GM12878 (cell line): ENCODE measurements around the gene HOXB6. TPM values are rescaled to one million over a fixed set of nuclear protein-coding genes. Genes with fewer than 3 reads are reported as not detected.

ENCODE experiments used
- ATAC-seq: fragments of 200-7000 bp; cut with Tn5 transposase; 3 replicates; pipeline ENCODE4 v1.9.1; 2020; ENCODE audit warnings: mild to moderate bottlenecking, moderate library complexity
- BruUV-seq: library from RNA; stranded (reverse); fragments of 400-500 nt; replicated peaks from 2 replicates; lab custom pipeline; 2021; lab: Mats Ljungman, UMichigan
- CTCF ChIA-PET: fragments of 300-600 bp; sonication (Branson Sonifier 250); formaldehyde crosslinking; extraction: SDS; loops from one replicate; lab custom pipeline; 2021; ENCODE audit warnings: inconsistent platforms; lab: Yijun Ruan, JAX
- POLR2A ChIA-PET: fragments of 350-600 bp; formaldehyde crosslinking; extraction: SDS; loops from one replicate; lab custom pipeline; 2021; ENCODE audit warnings: inconsistent platforms; lab: Charles Lee
- RAD21 ChIA-PET: fragments of 300-600 bp; sonication (Branson Sonifier 250); formaldehyde crosslinking; loops from one replicate; lab custom pipeline; 2023; ENCODE audit warnings: antibody characterized with exemption; ENCODE audit not compliant: unreplicated experiment; lab: Charles Lee
- SMC1A ChIA-PET: fragments of 300-600 bp; sonication (Branson Sonifier 250); formaldehyde crosslinking; loops from one replicate; lab custom pipeline; 2023; ENCODE audit not compliant: unreplicated experiment, uncharacterized antibody; lab: Charles Lee
- DNase-seq: peaks from one replicate; pipeline ENCODE4 v3.0.0-alpha.2; 2011; ENCODE audit warnings: low read depth, low spot score
- FAIRE-seq: peaks from 3 replicates; lab custom pipeline; 2011; peaks lifted over from hg19 to GRCh38; lab: Jason Lieb, UNC
- H2AFZ ChIP-seq: 2 replicates; pipeline ENCODE4 v1.6.0; 2011; ENCODE audit warnings: low read depth, low read length, control low read depth; ENCODE audit not compliant: control insufficient read depth
- H3K27ac ChIP-seq: 2 replicates; pipeline ENCODE4 v1.5.1; 2011; ENCODE audit warnings: control low read depth; ENCODE audit not compliant: control insufficient read depth, insufficient read depth
- H3K27me3 ChIP-seq, 2 experiments: replicated peaks in 1 of 2; 2 replicates each; pipeline versions ENCODE4 v1.6.0 to v1.6.1; 2011; ENCODE audit warnings: low read length in 1 of 2; ENCODE audit not compliant: control insufficient read depth in 2 of 2, insufficient read depth in 2 of 2
- H3K36me3 ChIP-seq, 2 experiments: 2 replicates each; pipeline ENCODE4 v1.5.1; 2011; ENCODE audit warnings: low read length in 1 of 2; ENCODE audit not compliant: control insufficient read depth in 2 of 2, insufficient read depth in 2 of 2
- H3K4me1 ChIP-seq: 2 replicates; pipeline ENCODE4 v1.6.1; 2011; ENCODE audit warnings: mild to moderate bottlenecking, low read length, moderate library complexity, mixed read lengths; ENCODE audit not compliant: control insufficient read depth, insufficient read depth
- H3K4me2 ChIP-seq: 2 replicates; pipeline ENCODE4 v1.6.0; 2011; ENCODE audit warnings: control low read depth; ENCODE audit not compliant: control insufficient read depth, insufficient read depth
- H3K4me3 ChIP-seq: fragments of 200-600 bp; sonication (generic); 2 replicates; pipeline ENCODE4 v1.5.1; 2016
- H3K79me2 ChIP-seq: 2 replicates; pipeline ENCODE4 v1.6.0; 2011; ENCODE audit warnings: low read length; ENCODE audit not compliant: control insufficient read depth, insufficient read depth
- H3K9ac ChIP-seq: 2 replicates; pipeline ENCODE4 v1.8.0; 2011; ENCODE audit warnings: low read length, control low read depth, mixed read lengths; ENCODE audit not compliant: control insufficient read depth, insufficient read depth
- H3K9me3 ChIP-seq: replicated peaks from 3 replicates; pipeline ENCODE4 v1.5.1; 2011; ENCODE audit warnings: mild to moderate bottlenecking, low read length; ENCODE audit not compliant: control insufficient read depth, insufficient read depth
- H4K20me1 ChIP-seq: 2 replicates; pipeline ENCODE4 v1.6.0; 2011; ENCODE audit not compliant: control insufficient read depth, insufficient read depth
- JUNB ChIP-seq: IDR thresholded peaks from 2 replicates; pipeline ENCODE4 v1.6.1; 2016; ENCODE audit warnings: antibody characterized with exemption, mild to moderate bottlenecking
- MTA2 ChIP-seq: fragments of 450-650 bp; IDR thresholded peaks from 2 replicates; pipeline ENCODE4 v1.6.1; 2016; ENCODE audit warnings: low read depth, mild to moderate bottlenecking, moderate library complexity
- WGBS: methylation state at CpG from one replicate; pipeline ENCODE4 v1.1.6; 2016; ENCODE audit warnings: low lambda C conversion rate; ENCODE audit not compliant: insufficient replicate concordance, insufficient coverage; ENCODE audit errors: missing lambda C conversion rate; 5-methylcytosine and 5-hydroxymethylcytosine counted together
- in situ Hi-C: fragments of 300-500 bp; cut with MboI; formaldehyde crosslinking; loops from 9 replicates; pipeline ENCODE4 v1.14.3; 2018; ENCODE audit warnings: mixed read lengths
- intact Hi-C: fragments of 100-400 bp; cut with micrococcal nuclease; formaldehyde crosslinking; loops from one replicate; pipeline ENCODE4 v1.14.2; 2022; ENCODE audit not compliant: unreplicated experiment
- polyA plus RNA-seq, 11 experiments: library from polyadenylated mRNA; depleted of rRNA in 4 of 11; unstranded in 6 of 11; stranded (reverse) in 5 of 11; fragments of >200 nt; fragmentation: Nextera tagmentation in 4 of 11; fragmentation: Illumina TruSeq in 1 of 11; extraction: Ambion mirVana in 4 of 11; extraction: Trizol in 1 of 11; gene quantifications; 1 replicate in 1 of 11; 2 replicates in 10 of 11; pipeline versions ENCODE4 v1.2.1 to v1.2.3, GENCODE V29; 2011 to 2016; ENCODE audit warnings: inconsistent platforms in 2 of 11, missing spikeins in 2 of 11, low read depth in 1 of 11
- total RNA-seq, 4 experiments: library from RNA; depleted of rRNA in 3 of 4; stranded (reverse); fragments of >200 nt in 3 of 4; fragmentation: Illumina TruSeq in 1 of 4; extraction: Trizol in 1 of 4; gene quantifications; 2 replicates each; pipeline versions ENCODE4 v1.2.1 to v1.2.3, GENCODE V29; 2013 to 2021
- TF ChIP-seq, protein P1 (sequence below): fragments of 450-650 bp; IDR thresholded peaks from 2 replicates; pipeline ENCODE4 v1.6.1; 2016; ENCODE audit warnings: mild to moderate bottlenecking, moderate library complexity, borderline replicate concordance
- TF ChIP-seq, protein P2 (sequence below): IDR thresholded peaks from 2 replicates; pipeline ENCODE4 v1.6.1; 2012; ENCODE audit warnings: mild to moderate bottlenecking, low read depth, low read length

The HOXB6 gene
- total and polyA plus RNA-seq, 10 of the 15 experiments (the other 5 are each of a cell fraction or from before 2014, with no cell fraction given) = 0.04 to 0.51 (median 0.09) TPM; not detected in 2

DNA sequence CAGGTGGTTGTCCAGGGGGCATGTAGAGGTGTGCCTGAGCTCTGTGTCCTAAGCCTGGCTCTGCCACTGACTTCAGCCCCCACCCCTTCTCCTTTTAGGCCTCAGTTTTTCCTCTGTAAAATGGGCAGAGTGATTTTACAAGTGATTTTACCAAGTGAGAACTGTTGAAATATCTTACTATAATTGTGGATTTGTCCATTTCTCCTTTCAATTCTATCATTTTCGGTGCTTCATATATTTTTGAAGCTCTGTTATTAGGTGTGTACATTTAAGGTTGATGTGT is 43.1 kb upstream of the HOXB6 start:
- H3K4me2 ChIP-seq = no peak overlapping the region
- ChIA-PET POLR2A (no interaction called here), SMC1A (interaction anchor here (0.6 to 0.8 kb wide), 3 partner anchors 11 to 156 kb away, joined by 3 to 4 read pairs (median 3); no protein-coding TSS in a partner anchor), CTCF (interaction anchor here (0.9 to 1.8 kb wide), 5 partner anchors 11 to 231 kb away, joined by 3 to 10 read pairs (median 4); no protein-coding TSS in a partner anchor), RAD21 (interaction anchor here (1.1 to 1.2 kb wide), 2 partner anchors 11 to 21 kb away, joined by 3 to 5 read pairs; partner anchors contain the start of gene HOXB9)
- no peaks in the 10 kb centered on the region for H4K20me1 ChIP-seq
- H3K27ac ChIP-seq = no peak overlapping the region
- no TSS peak for BruUV-seq
- peak overlapping the region; percentile 70; the same call in 1 of the 2 replicates for H3K4me3 ChIP-seq
- 55% methylated on average over 1 of the region's 1 CpG for WGBS
- peaks cover 7% of the 10 kb centered on the region for H3K4me1 ChIP-seq
- H3K79me2 ChIP-seq = no peaks in the 10 kb centered on the region
- FAIRE-seq (no peak), DNase-seq (no peak), ATAC-seq (no peak)
- peaks cover 0 to 7% of the 10 kb centered on the region in 2 experiments; a peak in 3 of 4 replicates for H3K27me3 ChIP-seq
- H3K9me3 ChIP-seq = no peaks in the 10 kb centered on the region
- in situ Hi-C loops = no loop called here
- intact Hi-C loops = no loop called here
- H3K9ac ChIP-seq = no peak overlapping the region; the same call in none of the 2 replicates
- H3K36me3 ChIP-seq = no peaks in the 10 kb centered on the region
- H2AFZ ChIP-seq = peak overlapping the region; percentile 92; the same call in 1 of the 2 replicates
- TF ChIP-seq, protein P1, sequence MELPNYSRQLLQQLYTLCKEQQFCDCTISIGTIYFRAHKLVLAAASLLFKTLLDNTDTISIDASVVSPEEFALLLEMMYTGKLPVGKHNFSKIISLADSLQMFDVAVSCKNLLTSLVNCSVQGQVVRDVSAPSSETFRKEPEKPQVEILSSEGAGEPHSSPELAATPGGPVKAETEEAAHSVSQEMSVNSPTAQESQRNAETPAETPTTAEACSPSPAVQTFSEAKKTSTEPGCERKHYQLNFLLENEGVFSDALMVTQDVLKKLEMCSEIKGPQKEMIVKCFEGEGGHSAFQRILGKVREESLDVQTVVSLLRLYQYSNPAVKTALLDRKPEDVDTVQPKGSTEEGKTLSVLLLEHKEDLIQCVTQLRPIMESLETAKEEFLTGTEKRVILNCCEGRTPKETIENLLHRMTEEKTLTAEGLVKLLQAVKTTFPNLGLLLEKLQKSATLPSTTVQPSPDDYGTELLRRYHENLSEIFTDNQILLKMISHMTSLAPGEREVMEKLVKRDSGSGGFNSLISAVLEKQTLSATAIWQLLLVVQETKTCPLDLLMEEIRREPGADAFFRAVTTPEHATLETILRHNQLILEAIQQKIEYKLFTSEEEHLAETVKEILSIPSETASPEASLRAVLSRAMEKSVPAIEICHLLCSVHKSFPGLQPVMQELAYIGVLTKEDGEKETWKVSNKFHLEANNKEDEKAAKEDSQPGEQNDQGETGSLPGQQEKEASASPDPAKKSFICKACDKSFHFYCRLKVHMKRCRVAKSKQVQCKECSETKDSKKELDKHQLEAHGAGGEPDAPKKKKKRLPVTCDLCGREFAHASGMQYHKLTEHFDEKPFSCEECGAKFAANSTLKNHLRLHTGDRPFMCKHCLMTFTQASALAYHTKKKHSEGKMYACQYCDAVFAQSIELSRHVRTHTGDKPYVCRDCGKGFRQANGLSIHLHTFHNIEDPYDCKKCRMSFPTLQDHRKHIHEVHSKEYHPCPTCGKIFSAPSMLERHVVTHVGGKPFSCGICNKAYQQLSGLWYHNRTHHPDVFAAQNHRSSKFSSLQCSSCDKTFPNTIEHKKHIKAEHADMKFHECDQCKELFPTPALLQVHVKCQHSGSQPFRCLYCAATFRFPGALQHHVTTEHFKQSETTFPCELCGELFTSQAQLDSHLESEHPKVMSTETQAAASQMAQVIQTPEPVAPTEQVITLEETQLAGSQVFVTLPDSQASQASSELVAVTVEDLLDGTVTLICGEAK = no peak
- TF ChIP-seq, protein P2, sequence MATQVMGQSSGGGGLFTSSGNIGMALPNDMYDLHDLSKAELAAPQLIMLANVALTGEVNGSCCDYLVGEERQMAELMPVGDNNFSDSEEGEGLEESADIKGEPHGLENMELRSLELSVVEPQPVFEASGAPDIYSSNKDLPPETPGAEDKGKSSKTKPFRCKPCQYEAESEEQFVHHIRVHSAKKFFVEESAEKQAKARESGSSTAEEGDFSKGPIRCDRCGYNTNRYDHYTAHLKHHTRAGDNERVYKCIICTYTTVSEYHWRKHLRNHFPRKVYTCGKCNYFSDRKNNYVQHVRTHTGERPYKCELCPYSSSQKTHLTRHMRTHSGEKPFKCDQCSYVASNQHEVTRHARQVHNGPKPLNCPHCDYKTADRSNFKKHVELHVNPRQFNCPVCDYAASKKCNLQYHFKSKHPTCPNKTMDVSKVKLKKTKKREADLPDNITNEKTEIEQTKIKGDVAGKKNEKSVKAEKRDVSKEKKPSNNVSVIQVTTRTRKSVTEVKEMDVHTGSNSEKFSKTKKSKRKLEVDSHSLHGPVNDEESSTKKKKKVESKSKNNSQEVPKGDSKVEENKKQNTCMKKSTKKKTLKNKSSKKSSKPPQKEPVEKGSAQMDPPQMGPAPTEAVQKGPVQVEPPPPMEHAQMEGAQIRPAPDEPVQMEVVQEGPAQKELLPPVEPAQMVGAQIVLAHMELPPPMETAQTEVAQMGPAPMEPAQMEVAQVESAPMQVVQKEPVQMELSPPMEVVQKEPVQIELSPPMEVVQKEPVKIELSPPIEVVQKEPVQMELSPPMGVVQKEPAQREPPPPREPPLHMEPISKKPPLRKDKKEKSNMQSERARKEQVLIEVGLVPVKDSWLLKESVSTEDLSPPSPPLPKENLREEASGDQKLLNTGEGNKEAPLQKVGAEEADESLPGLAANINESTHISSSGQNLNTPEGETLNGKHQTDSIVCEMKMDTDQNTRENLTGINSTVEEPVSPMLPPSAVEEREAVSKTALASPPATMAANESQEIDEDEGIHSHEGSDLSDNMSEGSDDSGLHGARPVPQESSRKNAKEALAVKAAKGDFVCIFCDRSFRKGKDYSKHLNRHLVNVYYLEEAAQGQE = no peak
- no peak for TF ChIP-seq MTA2
- no peak for TF ChIP-seq JUNB
